ENCODE results near the gene HTR3D. TPM values are rescaled to one million over a fixed set of nuclear protein-coding genes. Genes with fewer than 3 reads are reported as not detected.
"Not testable (repeated sequence)": the region's sequence is repeated elsewhere in the genome, so short reads cannot be mapped to it uniquely, and the experiment has no call there.

HTR3D gene
- total RNA-seq, 3 donors from 2014 or later = not detected

DNA sequence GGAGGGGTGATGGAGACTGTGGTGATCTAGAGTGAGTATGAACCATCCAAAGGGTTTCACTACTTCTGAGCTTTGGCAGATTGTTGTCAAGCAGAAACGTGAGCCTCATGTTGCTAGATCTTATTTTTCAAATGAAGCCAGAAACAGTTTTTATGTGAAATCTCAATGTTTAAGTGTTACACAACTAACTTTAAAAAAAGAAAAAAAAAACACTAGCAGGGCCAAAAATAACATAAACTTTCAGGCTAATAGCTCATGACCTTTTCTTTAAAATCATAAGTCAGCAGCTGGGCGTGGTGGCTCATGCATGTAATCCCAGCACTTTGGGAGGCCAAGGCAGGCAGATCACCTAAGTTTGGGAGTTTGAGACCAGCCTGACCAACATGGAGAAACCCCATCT lies 2.1 kb upstream of the HTR3D start:
- DNase-seq (ENCODE audit: low spot score in 2 of 2) = no peak
- intact Hi-C loops (cut with DNase I; ENCODE audit: low total_unique reads) = loop anchor here (10.0 kb wide), 1 partner anchor 125 kb away; no protein-coding TSS in a partner anchor
- no peak for TF ChIP-seq CTCF (IDR thresholded peaks at IDR 0.05)
- no peak for TF ChIP-seq POLR2A (IDR thresholded peaks at IDR 0.05)
- no peak for TF ChIP-seq POLR2AphosphoS5 (IDR thresholded peaks at IDR 0.05)
- Histone ChIP-seq H3K4me3 (no peak overlapping the region), H3K36me3 (no peaks in the 10 kb centered on the region), H3K27ac (no peak overlapping the region), H3K9me3 (no peaks in the 10 kb centered on the region), H3K4me1 (no peaks in the 10 kb centered on the region), H3K27me3 (no peaks in the 10 kb centered on the region)

- no peaks in the 10 kb centered on the region for H3K4me1 ChIP-seq
- DNase-seq (ENCODE audit: low spot score in 2 of 2) = no peak
- intact Hi-C loops (cut with DNase I; ENCODE audit: low total_unique reads) = no loop called here
These were observed 1.0 kb upstream of the HTR3D start for GRCh38 chr3:184030536-184030935.

DNA sequence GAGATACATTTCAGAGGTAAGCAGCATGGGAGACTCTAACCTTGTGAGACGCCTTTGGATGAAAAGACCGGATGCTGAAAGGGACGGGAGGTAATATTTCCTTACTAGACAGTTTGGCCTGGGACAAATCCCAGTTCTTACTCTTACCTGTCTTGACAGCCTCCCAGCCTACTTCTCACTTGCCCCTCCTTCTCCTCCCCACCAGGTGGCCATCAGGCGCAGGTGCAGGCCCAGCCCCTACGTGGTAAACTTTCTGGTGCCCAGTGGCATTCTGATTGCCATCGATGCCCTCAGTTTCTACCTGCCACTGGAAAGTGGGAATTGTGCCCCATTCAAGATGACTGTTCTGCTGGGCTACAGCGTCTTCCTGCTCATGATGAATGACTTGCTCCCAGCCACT lies 6.3 kb downstream of the HTR3D start:
- Histone ChIP-seq H3K27ac (no peak overlapping the region), H3K36me3 (no peaks in the 10 kb centered on the region), H3K4me3 (no peak overlapping the region), H3K9me3 (no peaks in the 10 kb centered on the region), H3K4me1 (no peaks in the 10 kb centered on the region), H3K27me3 (no peaks in the 10 kb centered on the region)
- TF ChIP-seq POLR2A (IDR thresholded peaks at IDR 0.05) (no peak), CTCF (IDR thresholded peaks at IDR 0.05) (no peak), POLR2AphosphoS5 (IDR thresholded peaks at IDR 0.05) (no peak)
- no peak for DNase-seq (ENCODE audit: low spot score in 2 of 2)
- intact Hi-C loops (cut with DNase I; ENCODE audit: low total_unique reads) = no loop called here

More at GRCh38 chr3:184030536-184030935, 1.0 kb upstream of the HTR3D start:
- no peak overlapping the region for H3K4me3 ChIP-seq
- H3K9me3 ChIP-seq = no peaks in the 10 kb centered on the region
- H3K27ac ChIP-seq = no peak overlapping the region
- H3K36me3 ChIP-seq = no peaks in the 10 kb centered on the region
- H3K27me3 ChIP-seq = no peaks in the 10 kb centered on the region
- TF ChIP-seq POLR2A (IDR thresholded peaks at IDR 0.05) (no peak), POLR2AphosphoS5 (IDR thresholded peaks at IDR 0.05) (no peak), CTCF (IDR thresholded peaks at IDR 0.05) (no peak)

- H3K4me3 ChIP-seq; intact Hi-C loops (cut with DNase I; ENCODE audit: low total_unique reads); H3K27ac ChIP-seq; H3K4me1 ChIP-seq; H3K36me3 ChIP-seq; H3K27me3 ChIP-seq; DNase-seq (ENCODE audit: low spot score in 2 of 2); H3K9me3 ChIP-seq: not testable (repeated sequence)
These were observed 6.8 kb downstream of the HTR3D start for GRCh38 chr3:184038307-184038706.

DNA sequence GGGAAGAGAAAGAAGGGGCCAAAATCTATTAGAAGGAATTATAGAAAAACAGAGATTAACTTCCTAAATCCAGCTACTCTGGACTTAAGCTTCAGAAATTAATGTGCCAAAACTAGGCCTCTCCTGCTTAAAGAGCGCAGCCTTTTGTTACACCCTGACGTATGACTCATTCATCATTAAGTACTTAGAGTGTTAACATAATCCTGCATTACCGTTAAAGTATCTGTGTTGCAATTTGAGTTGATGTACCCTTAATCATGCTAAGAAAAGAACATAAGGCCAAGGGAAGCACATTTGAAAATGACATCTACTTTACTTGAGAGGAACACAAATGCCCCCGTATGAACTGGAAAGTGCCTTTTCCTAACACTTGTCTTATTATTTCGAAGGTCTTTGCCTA lies 7.9 kb downstream of the HTR3D start:
- Histone ChIP-seq H3K9me3 (no peaks in the 10 kb centered on the region), H3K27me3 (no peaks in the 10 kb centered on the region), H3K4me1 (no peaks in the 10 kb centered on the region), H3K27ac (no peak overlapping the region), H3K36me3 (no peaks in the 10 kb centered on the region), H3K4me3 (no peak overlapping the region)
- TF ChIP-seq POLR2AphosphoS5 (IDR thresholded peaks at IDR 0.05) (no peak), CTCF (IDR thresholded peaks at IDR 0.05) (no peak), POLR2A (IDR thresholded peaks at IDR 0.05) (no peak)
- DNase-seq (ENCODE audit: low spot score in 2 of 2) = no peak
- intact Hi-C loops (cut with DNase I; ENCODE audit: low total_unique reads) = no loop called here

DNA sequence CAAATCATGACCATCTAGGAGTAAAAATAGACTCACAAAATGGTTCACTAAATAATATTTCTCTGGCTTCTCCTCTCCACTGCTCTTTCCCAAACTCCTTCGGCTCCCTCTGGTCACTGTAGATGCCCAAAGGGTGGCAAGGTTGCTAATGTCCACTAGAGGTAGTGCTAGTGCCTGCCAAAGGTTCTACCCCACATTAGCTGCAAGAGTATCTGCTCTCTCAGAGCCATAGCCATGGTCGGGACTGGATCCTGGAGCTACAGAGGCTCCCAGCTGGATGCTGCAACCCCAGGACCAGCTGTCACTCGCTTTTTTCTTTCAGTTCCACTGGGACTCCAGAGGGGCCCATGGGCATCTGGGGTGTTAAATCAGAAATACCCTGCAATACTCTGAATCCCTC lies 8.5 kb downstream of the HTR3D start:
- Histone ChIP-seq H3K36me3 (no peaks in the 10 kb centered on the region), H3K27ac (no peak overlapping the region), H3K4me1 (no peaks in the 10 kb centered on the region), H3K27me3 (no peaks in the 10 kb centered on the region), H3K4me3 (no peak overlapping the region), H3K9me3 (no peaks in the 10 kb centered on the region)
- intact Hi-C loops (cut with DNase I; ENCODE audit: low total_unique reads) = no loop called here
- DNase-seq (ENCODE audit: low spot score in 2 of 2) = no peak
- TF ChIP-seq CTCF (IDR thresholded peaks at IDR 0.05) (no peak), POLR2A (IDR thresholded peaks at IDR 0.05) (no peak)

Measured in breast epithelium (tissue), 4 donors.